ENCODE data around the gene CD7. TPM values are rescaled to one million over a fixed set of nuclear protein-coding genes. Genes with fewer than 3 reads are reported as not detected.

CD7 gene
- total RNA-seq, 2 experiments from 2014 or later: not detected

DNA sequence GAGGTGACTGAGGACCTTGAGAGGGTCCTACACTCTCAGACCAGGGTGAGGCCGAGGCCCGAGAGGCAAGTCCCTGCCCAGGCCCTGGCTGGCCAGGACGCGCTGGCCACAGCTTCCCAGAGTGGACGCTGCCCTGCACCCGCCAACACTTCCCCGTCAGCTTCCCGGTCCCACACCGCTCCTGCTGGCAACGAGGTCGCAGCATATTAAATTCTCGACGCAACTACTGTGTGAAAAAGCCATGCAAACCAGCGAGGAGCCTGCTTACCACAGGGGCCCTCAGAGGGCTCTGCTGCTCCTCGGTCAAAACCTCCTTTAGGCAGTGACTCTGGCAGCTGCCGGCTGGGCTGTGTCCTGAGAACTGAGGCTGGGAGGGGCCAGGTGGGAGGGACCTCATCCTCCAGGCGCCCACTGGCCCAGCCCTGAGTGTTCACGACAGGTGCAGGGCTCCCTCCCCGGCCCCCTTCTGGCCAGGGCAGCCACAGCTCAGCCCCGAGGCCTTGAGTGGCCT lies 39.5 kb upstream of the CD7 start:
- no peak overlapping the region for H3K27ac ChIP-seq (ENCODE audit: low read depth, low read length, poor library complexity, severe bottlenecking)
- ChIA-PET CTCF (ENCODE audit: unreplicated experiment) (interaction anchor here (0.8 to 1.1 kb wide), 2 partner anchors 10 to 60 kb away, joined by 3 to 4 read pairs; no protein-coding TSS in a partner anchor), POLR2A (interaction anchor here (1.4 to 3.0 kb wide), 6 partner anchors 10 to 101 kb away, joined by 3 to 15 read pairs (median 5); partner anchors contain the start of gene HEXD)
- peak overlapping the region; percentile 58 for H2AFZ ChIP-seq (ENCODE audit: low read length)
- H4K20me1 ChIP-seq (ENCODE audit: insufficient read depth, low read length): no peaks in the 10 kb centered on the region
- H3K9me3 ChIP-seq (ENCODE audit: low read length): no peaks in the 10 kb centered on the region
- H3K36me3 ChIP-seq (ENCODE audit: insufficient read depth, low read length): no peaks in the 10 kb centered on the region
- no peaks in the 10 kb centered on the region for H3K9me2 ChIP-seq (ENCODE audit: insufficient read depth, low read length)
- no peaks in the 10 kb centered on the region for H3K79me2 ChIP-seq (ENCODE audit: insufficient read depth, low read depth, low read length)
- no TSS peak for BruUV-seq (replicated peaks)
- H3K4me3 ChIP-seq (ENCODE audit: low read depth, low read length, poor library complexity, severe bottlenecking): no peak overlapping the region
- peak; percentile 67 for DNase-seq (ENCODE audit: low spot score)
- H3K4me1 ChIP-seq (ENCODE audit: insufficient read depth, low read length, poor library complexity, severe bottlenecking): peaks cover 62% of the 10 kb centered on the region
- intact Hi-C loops (cut with micrococcal nuclease; ENCODE audit: unreplicated experiment): loop anchor here (1.0 kb wide), 1 partner anchor 61 kb away; the partner anchor contains the start of genes HEXD and OGFOD3
- TF ChIP-seq, protein P1, sequence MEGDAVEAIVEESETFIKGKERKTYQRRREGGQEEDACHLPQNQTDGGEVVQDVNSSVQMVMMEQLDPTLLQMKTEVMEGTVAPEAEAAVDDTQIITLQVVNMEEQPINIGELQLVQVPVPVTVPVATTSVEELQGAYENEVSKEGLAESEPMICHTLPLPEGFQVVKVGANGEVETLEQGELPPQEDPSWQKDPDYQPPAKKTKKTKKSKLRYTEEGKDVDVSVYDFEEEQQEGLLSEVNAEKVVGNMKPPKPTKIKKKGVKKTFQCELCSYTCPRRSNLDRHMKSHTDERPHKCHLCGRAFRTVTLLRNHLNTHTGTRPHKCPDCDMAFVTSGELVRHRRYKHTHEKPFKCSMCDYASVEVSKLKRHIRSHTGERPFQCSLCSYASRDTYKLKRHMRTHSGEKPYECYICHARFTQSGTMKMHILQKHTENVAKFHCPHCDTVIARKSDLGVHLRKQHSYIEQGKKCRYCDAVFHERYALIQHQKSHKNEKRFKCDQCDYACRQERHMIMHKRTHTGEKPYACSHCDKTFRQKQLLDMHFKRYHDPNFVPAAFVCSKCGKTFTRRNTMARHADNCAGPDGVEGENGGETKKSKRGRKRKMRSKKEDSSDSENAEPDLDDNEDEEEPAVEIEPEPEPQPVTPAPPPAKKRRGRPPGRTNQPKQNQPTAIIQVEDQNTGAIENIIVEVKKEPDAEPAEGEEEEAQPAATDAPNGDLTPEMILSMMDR (conservative IDR thresholded peaks at IDR 0.05; ENCODE audit: low read length): no peak
- TF ChIP-seq EZH2phosphoT487 (IDR thresholded peaks at IDR 0.05; ENCODE audit: borderline replicate concordance, low read depth, low read length): no peak
- H3K4me2 ChIP-seq (ENCODE audit: low read length): peak overlapping the region; percentile 39

DNA sequence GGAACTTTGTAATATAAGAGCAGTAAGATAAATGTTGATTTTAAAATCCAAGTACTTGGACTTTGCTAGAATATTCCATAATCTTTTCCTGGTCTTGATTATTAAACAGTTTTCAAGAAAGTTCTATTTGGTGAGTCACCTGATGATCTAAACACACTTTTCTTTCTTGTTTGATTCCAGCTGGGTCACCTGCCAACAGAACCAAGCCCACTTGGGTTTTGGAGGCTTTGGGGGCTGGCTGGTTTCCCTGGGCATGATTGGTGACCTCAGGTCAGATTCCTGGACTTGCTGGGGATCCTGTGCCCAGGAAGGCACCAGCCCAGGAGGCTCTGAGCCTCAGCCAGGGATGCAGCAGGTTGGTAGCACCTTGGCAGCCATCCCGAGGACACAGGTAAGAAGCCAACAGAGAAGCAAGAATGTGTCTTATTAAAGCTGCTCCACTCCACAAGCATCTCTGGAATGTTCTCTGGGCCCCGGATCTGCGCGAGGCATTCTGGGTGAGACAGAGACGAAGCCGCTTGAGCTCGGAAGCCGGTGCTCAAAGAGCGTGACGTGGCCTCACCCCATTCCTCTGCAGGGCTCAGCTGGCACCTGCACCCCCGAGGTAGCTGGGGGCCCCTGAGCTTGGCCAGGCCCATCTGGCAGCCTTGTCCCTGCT lies 38.5 kb upstream of the CD7 start:
- Histone ChIP-seq H3K9me3 (ENCODE audit: low read length) (no peaks in the 10 kb centered on the region), H3K27ac (ENCODE audit: low read depth, low read length, poor library complexity, severe bottlenecking) (no peak overlapping the region), H3K4me1 (ENCODE audit: insufficient read depth, low read length, poor library complexity, severe bottlenecking) (peaks cover 72% of the 10 kb centered on the region), H3K79me2 (ENCODE audit: insufficient read depth, low read depth, low read length) (no peaks in the 10 kb centered on the region), H3K36me3 (ENCODE audit: insufficient read depth, low read length) (no peaks in the 10 kb centered on the region), H3K4me2 (ENCODE audit: low read length) (no peak overlapping the region), H3K4me3 (ENCODE audit: low read depth, low read length, poor library complexity, severe bottlenecking) (no peak overlapping the region), H3K9me2 (ENCODE audit: insufficient read depth, low read length) (no peaks in the 10 kb centered on the region), H4K20me1 (ENCODE audit: insufficient read depth, low read length) (no peaks in the 10 kb centered on the region), H2AFZ (ENCODE audit: low read length) (no peak overlapping the region)
- intact Hi-C loops (cut with micrococcal nuclease; ENCODE audit: unreplicated experiment): no loop called here
- no peak for DNase-seq (ENCODE audit: low spot score)
- TF ChIP-seq, protein P1 (conservative IDR thresholded peaks at IDR 0.05; ENCODE audit: low read length): no peak
- TF ChIP-seq EZH2phosphoT487 (IDR thresholded peaks at IDR 0.05; ENCODE audit: borderline replicate concordance, low read depth, low read length): no peak
- no TSS peak for BruUV-seq (replicated peaks)
- ChIA-PET POLR2A (interaction anchor here (0.6 to 1.5 kb wide), 2 partner anchors 11 to 23 kb away, joined by 4 to 5 read pairs; no protein-coding TSS in a partner anchor), CTCF (ENCODE audit: unreplicated experiment) (no interaction called here)

DNA sequence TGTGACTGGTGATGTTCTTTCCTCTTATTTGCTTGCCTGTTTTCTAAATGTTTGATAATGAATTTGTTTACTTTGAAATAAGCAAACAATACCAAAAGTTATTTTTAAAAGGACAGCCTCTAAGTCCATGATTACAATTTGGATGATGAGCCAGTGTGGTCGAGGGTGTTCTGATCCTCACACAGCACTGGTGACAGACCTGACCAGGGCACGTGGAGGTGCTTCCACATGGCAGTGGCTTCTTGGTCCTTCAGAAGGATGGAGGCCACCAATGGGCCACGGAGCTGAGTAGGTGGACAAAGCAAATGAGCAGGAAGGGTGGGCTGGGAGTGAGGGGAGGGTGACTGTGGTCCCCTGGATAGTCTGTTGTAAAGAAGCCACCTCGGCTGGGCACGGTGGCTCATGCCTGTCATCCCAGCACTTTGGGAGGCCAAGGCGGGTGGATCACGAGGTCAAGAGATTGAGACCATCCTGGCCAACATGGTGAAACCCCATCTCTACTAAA lies 37.4 kb upstream of the CD7 start:
- H2AFZ ChIP-seq (ENCODE audit: low read length): no peak overlapping the region
- no TSS peak for BruUV-seq (replicated peaks)
- no peaks in the 10 kb centered on the region for H3K79me2 ChIP-seq (ENCODE audit: insufficient read depth, low read depth, low read length)
- TF ChIP-seq EZH2phosphoT487 (IDR thresholded peaks at IDR 0.05; ENCODE audit: borderline replicate concordance, low read depth, low read length): no peak
- TF ChIP-seq, protein P1 (conservative IDR thresholded peaks at IDR 0.05; ENCODE audit: low read length): no peak
- ChIA-PET POLR2A (no interaction called here), CTCF (ENCODE audit: unreplicated experiment) (no interaction called here)
- DNase-seq (ENCODE audit: low spot score): no peak
- H3K4me3 ChIP-seq (ENCODE audit: low read depth, low read length, poor library complexity, severe bottlenecking): no peak overlapping the region
- H4K20me1 ChIP-seq (ENCODE audit: insufficient read depth, low read length): no peaks in the 10 kb centered on the region
- H3K9me2 ChIP-seq (ENCODE audit: insufficient read depth, low read length): no peaks in the 10 kb centered on the region
- intact Hi-C loops (cut with micrococcal nuclease; ENCODE audit: unreplicated experiment): loop anchor here (5.0 kb wide), 2 partner anchors 412 to 517 kb away; no protein-coding TSS in a partner anchor
- H3K4me2 ChIP-seq (ENCODE audit: low read length): no peak overlapping the region
- H3K27ac ChIP-seq (ENCODE audit: low read depth, low read length, poor library complexity, severe bottlenecking): no peak overlapping the region
- no peaks in the 10 kb centered on the region for H3K9me3 ChIP-seq (ENCODE audit: low read length)
- H3K4me1 ChIP-seq (ENCODE audit: insufficient read depth, low read length, poor library complexity, severe bottlenecking): peaks cover 83% of the 10 kb centered on the region
- no peaks in the 10 kb centered on the region for H3K36me3 ChIP-seq (ENCODE audit: insufficient read depth, low read length)

Data from OCI-LY7 (cell line).